Epithelial cell of esophagus (primary cell): Measurements from ENCODE around the gene ABCF2.

Source experiments
- DNase-seq: peaks from one replicate; pipeline ENCODE4 v3.0.0; 2010; ENCODE audit warnings: low read depth
- H3K4me3 ChIP-seq: 2 replicates; pipeline ENCODE4 v1.5.1; 2011; ENCODE audit warnings: mild to moderate bottlenecking, low read length, control low read depth
- TF ChIP-seq, protein P1 (sequence below): IDR thresholded peaks from 2 replicates; pipeline ENCODE4 v1.5.1; 2011; ENCODE audit warnings: low read depth, mild to moderate bottlenecking, low read length, control low read depth, inconsistent platforms; ENCODE audit not compliant: insufficient read depth; ENCODE audit errors: missing control alignments

Gene ABCF2

DNA sequence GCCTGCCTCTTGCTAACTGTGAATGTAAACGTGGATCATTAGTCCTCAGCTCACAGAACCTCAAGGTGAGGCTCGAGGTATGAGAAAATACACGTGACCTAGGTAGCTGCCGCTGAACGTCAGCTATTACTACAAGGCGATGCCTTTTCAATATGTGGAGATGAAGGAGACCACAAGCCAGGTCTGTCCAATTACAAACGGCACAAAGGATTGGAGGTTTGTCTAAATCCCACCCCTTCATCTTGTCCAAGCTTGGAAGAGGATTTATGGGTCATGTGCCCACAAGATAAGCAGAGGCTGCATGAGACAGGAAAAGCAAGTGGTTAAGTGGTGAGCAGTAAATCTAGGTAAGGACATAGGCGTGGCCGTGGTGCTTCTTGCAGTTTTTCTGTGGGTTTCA is 20.1 kb downstream of the ABCF2 start:
- no peak for DNase-seq
- TF ChIP-seq, protein P1, sequence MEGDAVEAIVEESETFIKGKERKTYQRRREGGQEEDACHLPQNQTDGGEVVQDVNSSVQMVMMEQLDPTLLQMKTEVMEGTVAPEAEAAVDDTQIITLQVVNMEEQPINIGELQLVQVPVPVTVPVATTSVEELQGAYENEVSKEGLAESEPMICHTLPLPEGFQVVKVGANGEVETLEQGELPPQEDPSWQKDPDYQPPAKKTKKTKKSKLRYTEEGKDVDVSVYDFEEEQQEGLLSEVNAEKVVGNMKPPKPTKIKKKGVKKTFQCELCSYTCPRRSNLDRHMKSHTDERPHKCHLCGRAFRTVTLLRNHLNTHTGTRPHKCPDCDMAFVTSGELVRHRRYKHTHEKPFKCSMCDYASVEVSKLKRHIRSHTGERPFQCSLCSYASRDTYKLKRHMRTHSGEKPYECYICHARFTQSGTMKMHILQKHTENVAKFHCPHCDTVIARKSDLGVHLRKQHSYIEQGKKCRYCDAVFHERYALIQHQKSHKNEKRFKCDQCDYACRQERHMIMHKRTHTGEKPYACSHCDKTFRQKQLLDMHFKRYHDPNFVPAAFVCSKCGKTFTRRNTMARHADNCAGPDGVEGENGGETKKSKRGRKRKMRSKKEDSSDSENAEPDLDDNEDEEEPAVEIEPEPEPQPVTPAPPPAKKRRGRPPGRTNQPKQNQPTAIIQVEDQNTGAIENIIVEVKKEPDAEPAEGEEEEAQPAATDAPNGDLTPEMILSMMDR = no peak

GRCh38 chr7:151205730-151206129 is 21.3 kb downstream of the ABCF2 start:
- H3K4me3 ChIP-seq = no peak overlapping the region
- no peak for DNase-seq
- TF ChIP-seq, protein P1 = no peak

More for the DNA sequence above, 20.1 kb downstream of the ABCF2 start:
- H3K4me3 ChIP-seq = no peak overlapping the region

- DNase-seq = peak; percentile 14
- TF ChIP-seq, protein P1 = peak; percentile 12
- no peak overlapping the region for H3K4me3 ChIP-seq
Observed at GRCh38 chr7:151204383-151205032, 22.5 kb downstream of the ABCF2 start.

DNA sequence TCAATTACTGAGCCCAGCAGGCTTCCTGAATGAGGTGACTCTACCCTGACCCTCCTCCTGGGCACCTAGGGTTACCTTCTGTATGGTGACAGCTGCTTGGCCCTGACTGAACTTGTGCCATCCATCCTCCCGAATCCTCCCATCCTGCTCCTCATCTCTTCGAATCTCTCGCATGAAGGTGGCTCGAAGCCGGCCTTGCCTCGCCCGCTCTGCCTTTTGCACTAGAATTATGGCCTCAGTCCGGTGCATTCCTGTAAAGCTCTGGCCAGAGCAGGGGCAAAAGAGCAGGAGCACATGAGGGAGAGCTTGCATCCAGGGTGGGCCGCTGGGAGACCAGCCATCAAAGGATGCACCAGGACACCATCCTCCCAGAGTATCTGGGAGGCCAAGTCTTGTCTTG is 24.2 kb downstream of the ABCF2 start:
- no peak overlapping the region for H3K4me3 ChIP-seq
- no peak for DNase-seq
- TF ChIP-seq, protein P1 = no peak

DNA sequence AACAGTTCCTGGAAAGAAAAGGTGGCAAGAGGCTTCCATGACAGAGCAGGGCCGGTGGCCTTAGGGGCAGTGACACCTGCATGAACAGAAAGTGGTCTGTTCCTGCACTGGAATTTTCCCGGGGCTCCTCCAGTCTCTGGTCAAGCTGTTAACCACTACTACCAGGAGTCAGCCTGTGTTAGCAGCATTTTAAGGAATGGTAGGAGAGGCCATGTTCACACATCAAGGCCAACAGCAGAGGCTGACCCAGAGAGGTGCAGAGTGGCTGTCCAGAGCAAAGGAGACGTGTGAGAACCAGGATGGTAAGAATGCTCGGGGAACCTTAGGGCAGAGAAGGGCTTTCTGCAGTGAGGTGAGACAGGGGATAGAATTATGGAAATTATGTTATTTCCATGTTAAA is 25.3 kb downstream of the ABCF2 start:
- TF ChIP-seq, protein P1 = no peak
- no peak for DNase-seq
- H3K4me3 ChIP-seq = no peak overlapping the region

DNA sequence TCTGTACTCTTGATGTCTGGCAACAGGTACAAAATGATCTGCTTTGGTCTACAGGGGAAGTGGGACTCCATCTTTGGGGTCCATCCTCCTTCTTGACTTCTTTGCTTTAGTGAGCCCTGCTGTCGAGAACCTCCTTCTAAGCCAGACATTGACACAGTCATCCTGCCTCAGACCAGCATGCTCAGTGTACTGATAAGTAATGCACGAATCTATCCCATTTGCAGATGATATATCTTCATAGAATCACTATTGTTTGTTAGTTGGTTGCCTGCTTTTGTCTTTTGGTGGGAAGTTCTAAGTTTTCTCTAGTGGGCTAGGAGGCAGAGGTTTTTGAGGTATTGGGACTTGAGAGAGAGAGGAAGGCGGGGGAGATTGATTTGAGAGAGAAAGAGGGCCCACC is 25.7 kb downstream of the ABCF2 start:
- TF ChIP-seq, protein P1 = no peak
- no peak for DNase-seq
- H3K4me3 ChIP-seq = no peak overlapping the region

- no peak for DNase-seq
- TF ChIP-seq, protein P1 = no peak
- no peak overlapping the region for H3K4me3 ChIP-seq
Observed at GRCh38 chr7:151198945-151199848, 27.8 kb downstream of the ABCF2 start.
